HG03575 (cell line): ENCODE results near the gene TTYH2.
"Not testable (repeated sequence)": the region's sequence is repeated elsewhere in the genome, so short reads cannot be mapped to it uniquely, and the experiment has no call there.

Source experiments
- ATAC-seq: cut with Tn5 transposase; IDR thresholded peaks from one replicate; pipeline ENCODE4 v1.9.1; 2021; ENCODE audit not compliant: unreplicated experiment, insufficient number of reproducible peaks, low FRiP score; ENCODE audit errors: extremely low read depth

The TTYH2 gene

GRCh38 chr17:74249590-74250270 is 36.4 kb downstream of the TTYH2 start:
- no peak for ATAC-seq

DNA sequence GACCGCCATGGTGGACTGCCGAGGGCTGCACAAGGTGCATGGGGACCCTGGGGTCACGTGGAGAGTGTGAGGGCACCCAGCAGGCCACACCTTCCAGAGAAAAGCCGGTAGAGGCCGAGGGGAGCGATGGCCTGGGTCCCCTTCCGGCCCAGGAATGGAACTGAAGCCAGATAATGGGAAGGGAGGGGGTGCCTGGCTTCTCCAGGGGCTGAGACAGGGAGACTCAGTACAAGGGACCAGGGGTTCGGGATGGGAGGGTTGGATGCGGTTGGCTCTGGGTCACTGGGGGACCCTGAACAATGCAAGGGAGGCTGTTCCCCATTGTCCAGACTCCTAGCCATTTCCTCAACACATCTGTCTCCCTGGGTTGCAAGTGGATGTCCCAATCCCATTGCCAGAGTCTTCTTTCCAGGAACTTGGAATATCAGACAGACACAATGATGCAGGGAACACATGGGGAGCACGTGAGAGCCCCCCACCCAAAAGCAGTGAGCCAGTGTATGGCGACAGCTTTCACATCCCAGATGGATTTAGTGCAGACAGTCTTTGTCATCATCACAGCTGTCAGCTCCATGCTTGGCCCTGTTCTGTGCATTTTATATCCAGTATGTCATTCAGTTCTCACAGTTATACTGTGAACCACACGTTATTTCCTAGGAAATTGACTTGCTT is 37.1 kb downstream of the TTYH2 start:
- ATAC-seq = no peak

DNA sequence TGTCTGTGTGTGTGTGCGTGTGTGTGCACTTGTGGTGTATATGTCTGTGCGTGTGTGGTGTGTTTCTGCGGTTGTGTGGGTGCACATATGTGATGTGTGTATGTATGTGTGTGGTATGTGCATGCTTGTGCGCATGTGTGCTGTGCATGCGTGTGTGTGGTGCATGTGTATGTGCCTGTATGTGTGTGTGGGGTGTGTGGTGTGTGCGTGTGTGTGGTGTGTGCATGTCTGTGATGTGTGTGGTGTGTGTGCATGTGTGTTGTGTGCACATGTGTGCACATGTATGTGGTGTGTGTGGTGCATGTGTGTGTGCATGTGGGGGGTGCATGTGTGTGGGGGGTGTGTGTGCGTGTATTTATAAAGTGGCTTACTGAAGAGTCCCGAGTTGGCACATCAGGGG is 37.7 kb downstream of the TTYH2 start:
- no peak for ATAC-seq

DNA sequence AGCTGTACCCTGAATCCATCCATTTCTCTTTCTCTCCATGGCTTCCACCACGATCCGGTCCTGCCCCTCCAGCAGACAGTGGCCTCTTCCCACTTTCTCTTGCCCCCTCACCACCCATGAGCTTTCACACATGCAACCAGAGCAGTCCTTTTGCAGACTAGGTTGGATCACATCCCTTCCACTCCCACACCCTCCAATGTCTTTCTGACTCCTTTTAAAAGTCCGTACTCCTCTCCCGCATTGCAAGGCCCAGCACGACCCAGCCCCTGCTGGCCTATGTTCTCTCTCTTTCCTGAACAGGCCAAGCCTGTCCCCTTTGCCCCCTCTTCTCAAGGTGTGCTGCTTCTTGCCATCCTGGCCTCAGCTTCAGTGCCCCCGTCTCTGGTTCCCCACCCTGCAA is 38.2 kb downstream of the TTYH2 start:
- no peak for ATAC-seq

- ATAC-seq = no peak
Measured at GRCh38 chr17:74252211-74252610, 38.8 kb downstream of the TTYH2 start.

GRCh38 chr17:74253036-74253435 is 39.7 kb downstream of the TTYH2 start:
- no peak for ATAC-seq

DNA sequence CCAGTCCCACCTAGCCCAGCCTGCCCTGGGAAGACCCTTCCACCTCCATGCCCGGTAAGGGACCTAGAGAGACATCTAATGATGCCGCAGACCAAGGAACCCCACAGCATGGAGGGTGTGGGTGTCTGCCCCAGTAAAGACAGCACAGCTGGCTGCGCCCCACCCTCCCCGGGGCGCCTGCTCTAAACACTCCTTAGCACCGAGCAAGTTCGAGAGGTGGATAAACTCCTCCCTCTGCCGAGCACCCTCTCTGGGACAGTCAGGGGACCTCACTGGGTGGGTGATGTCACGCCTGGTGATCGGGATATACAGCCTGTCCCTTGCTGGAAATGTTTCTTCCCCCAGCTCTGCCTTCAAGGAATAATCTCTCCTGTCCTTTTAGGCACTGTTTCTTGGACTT is 43.9 kb downstream of the TTYH2 start:
- no peak for ATAC-seq

- ATAC-seq = no peak
Measured at GRCh38 chr17:74259667-74260524, 46.5 kb downstream of the TTYH2 start.

DNA sequence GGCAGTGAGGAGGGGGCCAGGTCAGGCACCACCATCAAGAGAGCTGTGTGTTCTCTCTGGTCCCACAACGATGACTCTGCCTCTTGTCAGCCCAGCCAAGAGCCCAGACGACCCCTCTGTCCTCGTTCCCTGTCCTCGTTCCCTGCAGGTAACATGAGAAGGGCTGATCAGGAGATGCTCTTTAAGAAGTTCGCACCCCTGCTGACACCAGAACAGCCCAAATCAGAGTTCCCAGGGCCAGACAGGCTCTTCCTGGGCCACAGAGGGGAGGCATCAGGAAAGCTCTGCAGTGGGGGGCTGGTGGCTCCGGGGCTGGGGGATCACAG is 47.1 kb downstream of the TTYH2 start:
- no peak for ATAC-seq

GRCh38 chr17:74262601-74263000 is 49.2 kb downstream of the TTYH2 start:
- no peak for ATAC-seq

DNA sequence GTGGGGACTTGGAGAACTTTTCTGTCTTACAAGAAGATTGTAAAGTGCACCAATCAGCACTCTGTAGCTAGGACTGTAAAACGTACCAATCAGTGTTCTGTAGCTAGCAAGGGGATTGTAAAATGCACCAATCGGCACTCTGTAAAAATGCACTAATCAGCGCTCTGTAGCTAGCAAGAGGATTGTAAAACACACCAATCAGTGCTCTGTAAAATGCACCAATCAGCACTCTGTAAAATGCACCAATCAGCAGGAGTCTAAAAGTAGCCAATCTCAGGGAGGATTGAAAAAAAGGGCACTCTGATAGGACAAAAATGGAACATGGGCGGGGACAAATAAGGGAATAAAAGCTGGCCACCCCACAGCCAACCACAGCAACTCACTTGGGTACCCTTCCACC is 53.7 kb downstream of the TTYH2 start:
- ATAC-seq = not testable (repeated sequence)

GRCh38 chr17:74267579-74267978 is 54.2 kb downstream of the TTYH2 start:
- ATAC-seq = no peak

DNA sequence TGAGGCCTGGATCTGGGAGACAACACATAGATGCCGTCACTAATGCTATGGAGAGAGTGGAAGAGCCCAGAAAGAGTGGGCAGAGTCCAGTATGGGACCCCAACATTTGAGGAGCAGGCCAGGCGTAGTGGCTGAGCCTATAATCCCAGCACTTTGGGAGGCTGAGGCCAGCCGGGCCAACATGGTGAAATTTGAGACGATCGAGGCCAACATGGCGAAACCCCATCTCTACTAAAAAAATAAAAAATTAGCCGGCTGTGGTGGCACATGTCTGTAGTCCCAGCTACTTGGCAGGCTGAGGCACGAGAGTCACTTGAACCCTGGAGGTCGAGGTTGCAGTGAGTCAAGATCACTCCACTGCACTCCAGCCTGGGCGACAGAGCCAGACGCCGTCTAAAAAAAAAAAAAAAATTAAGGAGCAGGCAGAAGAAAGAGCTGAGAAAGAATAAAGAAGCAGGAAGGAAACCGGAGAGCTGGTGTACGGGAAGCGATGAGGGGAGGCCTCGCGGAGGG is 54.7 kb downstream of the TTYH2 start:
- no peak for ATAC-seq

GRCh38 chr17:74268558-74268957 is 55.2 kb downstream of the TTYH2 start:
- ATAC-seq = no peak

DNA sequence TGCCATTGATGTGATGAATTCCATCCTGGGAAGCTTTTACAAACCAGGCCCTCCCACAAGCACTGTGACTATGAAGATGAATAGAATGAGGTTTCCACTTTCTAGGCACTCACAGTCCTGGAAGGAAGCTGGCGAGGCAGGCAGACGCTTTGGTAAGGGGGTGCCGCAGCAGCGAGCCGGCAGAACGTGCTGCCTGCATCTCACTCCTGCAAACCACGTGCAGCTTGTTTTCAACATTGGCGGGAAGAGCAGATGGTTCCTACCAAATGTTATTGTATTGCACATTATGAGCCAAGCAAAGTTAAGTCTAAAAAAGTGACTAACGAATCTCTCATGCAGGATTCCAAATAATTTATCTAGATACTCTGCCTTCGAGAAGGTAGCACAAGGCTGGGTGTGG is 57.0 kb downstream of the TTYH2 start:
- ATAC-seq = no peak

GRCh38 chr17:74271281-74271680 is 57.9 kb downstream of the TTYH2 start:
- no peak for ATAC-seq

DNA sequence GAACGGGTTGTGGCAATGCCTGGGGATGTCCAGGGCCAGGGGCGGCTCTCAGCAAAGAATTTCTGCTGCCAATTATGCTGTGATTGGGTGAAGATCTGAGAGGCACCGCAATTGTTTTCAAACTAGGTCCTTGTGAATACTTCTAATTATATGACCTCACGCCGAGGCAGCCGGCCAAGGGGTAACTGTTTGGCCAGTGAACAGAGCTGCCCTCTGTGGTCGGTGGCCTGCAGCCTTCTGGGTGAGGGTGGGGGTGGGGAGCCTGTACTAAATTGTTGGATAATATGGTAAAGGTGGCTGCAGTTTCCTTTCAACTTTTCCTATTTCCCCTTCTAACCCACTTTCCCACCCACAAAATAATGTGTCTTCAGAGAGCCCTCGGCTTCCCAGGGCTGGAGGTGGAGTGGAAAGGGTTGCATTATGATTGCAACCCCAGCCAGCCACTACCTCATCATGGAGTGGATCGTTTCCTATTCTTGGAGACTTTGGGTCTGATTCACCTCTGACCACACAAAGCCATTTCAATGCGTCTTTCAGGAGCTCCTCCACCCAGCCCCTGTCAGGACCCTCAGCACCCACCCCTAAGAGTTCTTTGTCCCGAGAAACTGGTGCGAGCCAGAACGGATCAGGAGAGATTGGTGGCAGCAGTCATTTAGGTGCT is 58.7 kb downstream of the TTYH2 start:
- no peak for ATAC-seq

DNA sequence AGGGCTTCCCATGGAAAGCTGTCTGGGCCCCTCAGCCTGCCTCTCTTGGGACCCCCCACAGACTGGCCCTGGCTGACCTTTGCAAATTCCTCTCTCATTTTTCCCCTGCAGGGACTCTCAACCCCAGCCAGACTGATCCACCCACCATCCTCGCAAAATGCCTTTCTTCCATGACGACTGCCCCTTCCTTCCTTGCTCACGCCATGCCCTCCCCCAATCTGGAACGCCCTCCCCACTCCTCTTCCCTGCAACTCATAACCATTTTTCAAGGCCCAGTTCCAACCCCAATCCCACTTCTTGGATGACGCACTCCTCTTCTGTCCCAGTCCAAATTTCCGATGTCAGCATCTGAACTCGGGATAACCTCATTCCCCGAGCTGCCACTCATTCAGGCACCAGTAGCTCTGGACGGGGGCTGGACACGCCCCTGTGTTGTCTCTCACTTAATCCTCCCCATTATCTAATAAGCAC is 59.4 kb downstream of the TTYH2 start:
- no peak for ATAC-seq

DNA sequence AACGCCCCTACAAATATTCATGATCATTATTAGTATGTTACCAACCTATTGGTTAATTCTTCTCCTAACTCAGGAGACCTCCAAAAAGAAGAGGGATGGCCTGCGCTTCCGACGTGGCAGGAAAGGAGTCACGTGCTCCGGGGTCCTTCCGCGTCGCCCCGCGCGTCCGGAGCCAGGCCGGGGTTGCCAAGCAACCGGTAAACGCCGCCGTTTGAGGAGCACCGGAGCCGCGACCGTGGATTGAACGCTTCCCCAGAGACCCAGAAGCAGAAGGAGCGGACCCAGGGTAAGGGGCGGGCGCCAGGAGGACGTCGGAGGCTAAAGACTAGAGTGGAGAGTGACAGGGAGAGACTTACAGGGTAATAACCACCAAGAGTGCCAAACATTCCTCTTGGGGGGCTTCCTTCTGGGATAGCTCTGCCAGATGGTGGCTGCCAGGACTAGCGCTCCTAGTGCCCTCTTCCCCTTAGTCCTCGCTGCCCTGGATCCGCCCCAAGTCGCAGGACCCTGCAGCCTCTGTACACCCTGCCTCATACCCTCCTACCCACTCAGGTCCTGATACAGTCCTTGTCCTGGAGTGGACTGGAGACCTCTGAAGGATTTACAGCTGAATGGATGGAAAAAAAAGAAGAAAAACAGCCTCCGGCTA is 60.8 kb downstream of the TTYH2 start, which contains the start of gene DNAI2:
Gene DNAI2, plus strand, starts transcription at position 175 of the 649 bp plus-strand sequence. CDS start 7,584 bp downstream, outside the sequence.
- ATAC-seq = no peak
